Neural progenitor cell (in vitro differentiated cells): ENCODE data around the gene INSR.
"Not testable (repeated sequence)": the region's sequence is repeated elsewhere in the genome, so short reads cannot be mapped to it uniquely, and the experiment has no call there.

ENCODE experiments used
- CTCF ChIP-seq: fragments of 200-600 bp; sonication (generic); IDR thresholded peaks from 2 replicates; pipeline ENCODE4 v1.5.1; 2017; ENCODE audit warnings: antibody characterized with exemption, mild to moderate bottlenecking
- EZH2 ChIP-seq: fragments of 200-600 bp; sonication (generic); IDR thresholded peaks from 2 replicates; pipeline ENCODE4 v1.6.1; 2017; ENCODE audit warnings: antibody characterized with exemption, mild to moderate bottlenecking, moderate library complexity
- EZH2phosphoT487 ChIP-seq: fragments of 200-600 bp; sonication (generic); IDR thresholded peaks from 2 replicates; pipeline ENCODE4 v1.6.1; 2017; ENCODE audit warnings: antibody characterized with exemption

GRCh38 chr19:7308327-7308726 is 14.1 kb upstream of the INSR start:
- not testable (repeated sequence) for TF ChIP-seq CTCF, EZH2, EZH2phosphoT487
